Measurements from ENCODE around the gene RPS6KB1.

- TF ChIP-seq EZH2 (IDR thresholded peaks at IDR 0.05; ENCODE audit: borderline replicate concordance, insufficient read depth, low read length, poor library complexity, severe bottlenecking): no peak
- TF ChIP-seq CTCF (IDR thresholded peaks at IDR 0.05; ENCODE audit: poor library complexity, severe bottlenecking): no peak
- TF ChIP-seq REST (IDR thresholded peaks at IDR 0.05; ENCODE audit: borderline replicate concordance): no peak
- no peak for TF ChIP-seq EP300 (conservative IDR thresholded peaks at IDR 0.05; ENCODE audit: poor library complexity, severe bottlenecking)
- no peak for TF ChIP-seq POLR2AphosphoS5 (IDR thresholded peaks at IDR 0.05)
- no peak for TF ChIP-seq RAD21 (conservative IDR thresholded peaks at IDR 0.05)
- TF ChIP-seq TAF1 (IDR thresholded peaks at IDR 0.05; ENCODE audit: low read depth): no peak
Measured at GRCh38 chr17:59845595-59846393, 47.1 kb upstream of the RPS6KB1 start.

Data from neural cell (in vitro differentiated cells).